Activated naive CD4-positive, alpha-beta T cell treated with anti-CD3 and anti-CD28 coated beads for 36 hours (primary cell): ENCODE measurements around the gene PYROXD2. TPM values are rescaled to one million over a fixed set of nuclear protein-coding genes. Genes with fewer than 3 reads are reported as not detected.
A peak's percentile ranks its signal among the peaks of the same experiment; 100 is the strongest.

Experiments
- CTCF ChIA-PET: fragments of 350-600 bp; sonication (Branson Sonifier 250); formaldehyde crosslinking; loops from one replicate; lab custom pipeline; 2021; ENCODE audit warnings: antibody characterized with exemption; lab: Charles Lee
- DNase-seq: peaks from one replicate; pipeline ENCODE4 v3.0.0-alpha.2; 2020
- H3K27ac Mint-ChIP-seq: one replicate; pipeline ENCODE4 v1.8.0; 2021; ENCODE audit warnings: mild to moderate bottlenecking, mixed read lengths
- H3K27me3 Mint-ChIP-seq: one replicate; pipeline ENCODE4 v1.8.0; 2021; ENCODE audit warnings: low read depth, mixed read lengths
- H3K36me3 Mint-ChIP-seq: one replicate; pipeline ENCODE4 v1.8.0; 2021; ENCODE audit warnings: low read depth, mixed read lengths
- H3K4me1 Mint-ChIP-seq: one replicate; pipeline ENCODE4 v1.8.0; 2021; ENCODE audit warnings: low read depth, mixed read lengths
- H3K4me3 Mint-ChIP-seq: one replicate; pipeline ENCODE4 v1.8.0; 2021; ENCODE audit warnings: mild to moderate bottlenecking, moderate library complexity, mixed read lengths
- H3K9me3 Mint-ChIP-seq: one replicate; pipeline ENCODE4 v1.8.0; 2021; ENCODE audit warnings: mixed read lengths
- intact Hi-C: fragments of 100-400 bp; cut with micrococcal nuclease; formaldehyde crosslinking; loops from one replicate; pipeline ENCODE4 v1.15.1; 2023
- total RNA-seq, 2 experiments: library from RNA; stranded (reverse); gene quantifications; one replicate each; pipeline ENCODE4 v1.2.3, GENCODE V29; 2021

PYROXD2 gene
- total RNA-seq, 2 experiments from 2014 or later = 4.2 to 5.0 TPM

DNA sequence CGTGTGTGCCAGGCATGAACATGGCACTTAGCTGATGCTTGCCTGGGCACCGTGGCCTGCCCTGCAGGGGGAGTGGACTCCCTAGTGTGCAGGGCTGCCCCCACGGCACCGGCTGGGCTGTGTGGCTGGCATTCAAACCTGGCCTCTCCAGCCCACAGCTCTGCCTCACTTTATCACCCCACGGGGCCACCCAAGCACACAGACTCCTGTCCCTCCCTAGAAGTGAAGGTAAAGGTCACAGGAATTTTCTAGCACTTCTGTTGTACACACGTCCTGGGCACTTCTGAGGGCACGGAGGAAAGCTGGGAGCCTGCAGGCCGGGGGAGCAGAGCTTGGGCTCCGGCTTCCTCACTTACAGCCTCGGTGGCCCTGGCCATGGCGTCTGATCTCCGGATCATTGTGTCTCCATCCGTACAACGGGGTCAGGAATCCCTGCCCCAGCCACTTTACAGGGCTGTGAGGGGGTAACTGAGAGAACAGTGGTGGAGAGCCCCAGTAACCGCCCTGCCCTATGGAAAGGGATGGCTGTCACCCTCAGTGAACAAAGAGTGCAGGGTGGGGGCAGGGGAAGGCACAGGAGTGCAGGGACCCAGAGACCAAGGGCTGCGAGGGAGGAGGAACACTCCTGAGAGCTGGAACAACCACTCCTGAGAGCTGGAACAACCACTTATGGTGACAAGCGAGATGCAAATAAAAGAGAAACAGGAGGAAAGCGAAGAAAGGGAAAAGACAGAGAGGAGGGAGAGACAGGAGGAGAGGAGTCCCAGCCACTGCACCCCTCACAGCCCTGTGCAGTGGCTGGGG, 3.9 kb upstream of the PYROXD2 start:
- H3K27ac Mint-ChIP-seq = no peak overlapping the region
- intact Hi-C loops = no loop called here
- H3K36me3 Mint-ChIP-seq = peaks cover 12% of the 10 kb centered on the region
- no peaks in the 10 kb centered on the region for H3K27me3 Mint-ChIP-seq
- H3K9me3 Mint-ChIP-seq = no peaks in the 10 kb centered on the region
- H3K4me3 Mint-ChIP-seq = no peak overlapping the region
- CTCF ChIA-PET = interaction anchor here (0.7 kb wide), 1 partner anchor 24 kb away, joined by 3 read pairs; no protein-coding TSS in a partner anchor
- DNase-seq = no peak
- peaks cover 14% of the 10 kb centered on the region for H3K4me1 Mint-ChIP-seq

DNA sequence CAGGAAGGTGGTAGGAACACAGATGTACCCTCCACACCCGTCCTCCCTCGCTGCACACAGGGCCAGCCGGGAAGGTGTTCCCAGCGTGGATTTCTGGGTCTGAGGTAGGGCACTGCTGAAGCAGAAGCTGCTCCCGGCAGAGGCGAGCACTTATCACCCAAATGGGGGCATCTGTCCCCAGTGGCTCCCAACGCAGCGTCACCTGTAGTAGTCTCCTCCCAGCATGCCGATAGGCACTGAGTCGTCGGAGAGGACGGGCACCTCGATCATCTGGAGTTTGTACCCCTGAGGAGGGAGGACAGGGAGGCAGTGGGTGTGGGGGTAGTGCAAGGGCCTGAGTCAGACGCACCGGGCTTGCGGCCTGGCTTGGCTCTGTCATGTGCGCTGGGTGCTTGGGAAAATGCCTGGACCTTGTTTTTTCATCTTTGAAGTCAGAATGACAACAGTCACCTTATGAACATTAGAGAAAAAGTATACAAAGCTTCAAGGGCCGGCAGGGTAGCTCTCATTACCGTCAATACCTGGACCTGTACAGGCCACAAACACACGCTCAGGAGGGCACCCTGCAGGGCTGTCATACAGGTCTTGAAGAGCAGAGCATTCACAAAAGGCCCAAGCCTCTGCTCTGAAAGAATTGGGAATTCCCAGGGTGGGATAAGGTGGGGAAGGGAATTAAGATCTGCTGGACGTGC, 3.1 kb upstream of the PYROXD2 start:
- no peak overlapping the region for H3K27ac Mint-ChIP-seq
- no peak overlapping the region for H3K4me3 Mint-ChIP-seq
- no peaks in the 10 kb centered on the region for H3K9me3 Mint-ChIP-seq
- H3K27me3 Mint-ChIP-seq = no peaks in the 10 kb centered on the region
- CTCF ChIA-PET = interaction anchor here (0.7 kb wide), 1 partner anchor 25 kb away, joined by 3 read pairs; no protein-coding TSS in a partner anchor
- DNase-seq = no peak
- H3K4me1 Mint-ChIP-seq = peaks cover 16% of the 10 kb centered on the region
- intact Hi-C loops = no loop called here
- peaks cover 11% of the 10 kb centered on the region for H3K36me3 Mint-ChIP-seq

DNA sequence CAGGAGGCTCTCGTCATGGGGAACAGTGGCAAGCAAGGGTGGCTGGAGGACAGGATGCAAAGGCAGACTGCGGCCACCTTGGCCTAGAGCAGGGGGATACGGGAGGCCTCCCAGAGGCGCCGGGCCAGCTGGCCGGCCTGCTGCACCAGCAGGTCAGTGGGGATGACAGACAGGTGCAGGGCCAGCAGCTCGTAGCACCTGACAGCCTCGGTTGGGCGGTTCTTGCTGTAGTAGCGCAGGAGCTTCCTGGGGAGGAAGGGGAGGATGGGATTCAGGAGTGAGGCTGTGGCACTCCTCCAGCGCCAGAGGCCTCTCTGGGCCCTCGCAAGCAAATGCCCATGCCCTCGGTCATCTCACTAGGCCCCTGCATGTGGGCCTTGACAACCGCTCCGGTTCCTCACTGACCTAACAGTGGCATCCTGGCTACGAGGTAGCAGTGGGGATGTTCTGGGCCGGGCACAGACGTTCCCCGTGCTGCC, 2.5 kb upstream of the PYROXD2 start:
- Mint-ChIP-seq H3K4me3 (no peak overlapping the region), H3K4me1 (peaks cover 16% of the 10 kb centered on the region), H3K9me3 (no peaks in the 10 kb centered on the region), H3K27me3 (no peaks in the 10 kb centered on the region), H3K27ac (no peak overlapping the region), H3K36me3 (peaks cover 9% of the 10 kb centered on the region)
- CTCF ChIA-PET = no interaction called here
- intact Hi-C loops = no loop called here
- DNase-seq = no peak

DNA sequence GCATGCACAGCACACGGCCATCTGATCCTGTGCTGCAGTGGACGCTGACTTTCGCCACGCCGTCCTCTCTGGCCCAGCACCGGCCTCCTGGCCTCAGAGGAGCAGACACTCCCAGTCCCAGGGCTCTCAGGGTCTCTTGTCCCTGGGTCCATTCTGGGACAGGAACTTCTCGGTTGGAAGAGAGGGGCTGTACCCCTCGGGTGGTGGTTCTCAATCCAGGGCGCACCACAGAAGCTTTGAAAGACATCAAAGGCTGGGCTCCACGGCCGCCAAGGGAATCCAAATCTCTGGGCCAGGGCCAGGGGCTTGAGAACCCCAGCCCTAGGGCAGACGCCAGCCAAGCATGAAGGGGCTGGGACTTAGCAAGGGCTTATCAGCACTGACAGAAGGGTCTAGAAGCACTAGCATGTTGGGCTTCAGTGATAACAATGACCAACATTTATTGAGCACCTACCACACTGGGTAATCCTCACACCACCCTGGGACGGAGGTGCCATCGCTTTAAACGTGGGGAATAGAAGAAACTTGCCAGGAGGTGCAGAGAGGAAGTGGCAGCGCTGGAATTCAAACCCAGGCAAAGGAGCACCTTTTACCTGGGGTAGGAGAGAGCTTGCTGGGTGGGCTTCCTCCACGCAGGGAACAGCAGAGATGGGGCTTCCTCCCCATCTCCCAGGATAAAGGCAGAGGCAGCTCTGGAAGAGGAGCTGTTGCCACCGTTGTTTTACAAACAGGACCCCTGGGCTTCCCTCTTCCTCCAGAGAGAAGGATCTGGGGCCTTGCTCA, 1.8 kb upstream of the PYROXD2 start:
- Mint-ChIP-seq H3K4me3 (no peak overlapping the region), H3K9me3 (no peaks in the 10 kb centered on the region), H3K27me3 (no peaks in the 10 kb centered on the region), H3K36me3 (peaks cover 9% of the 10 kb centered on the region), H3K27ac (no peak overlapping the region), H3K4me1 (peaks cover 16% of the 10 kb centered on the region)
- intact Hi-C loops = no loop called here
- CTCF ChIA-PET = no interaction called here
- DNase-seq = no peak

DNA sequence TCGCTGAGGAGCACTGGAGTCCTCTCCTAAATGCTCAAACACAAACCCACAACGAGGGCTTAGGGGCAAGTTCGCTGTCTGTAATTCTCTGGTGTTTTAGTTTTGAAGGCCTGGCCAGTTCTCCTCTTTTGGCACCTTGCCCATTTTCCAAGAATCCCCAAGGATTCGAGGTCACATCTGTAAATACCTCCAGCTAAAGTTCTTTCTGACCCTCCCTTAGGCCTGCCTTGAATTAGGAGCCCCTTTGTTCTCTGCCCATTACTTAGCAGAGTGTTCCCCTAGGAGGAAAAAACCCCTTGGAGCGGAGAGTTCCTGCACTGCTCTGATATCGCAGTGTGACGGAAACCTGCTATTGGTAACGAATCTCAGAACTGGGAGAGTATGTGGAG, 743 bp upstream of the PYROXD2 start:
- no peak overlapping the region for H3K27ac Mint-ChIP-seq
- peaks cover 9% of the 10 kb centered on the region for H3K36me3 Mint-ChIP-seq
- no peak overlapping the region for H3K4me3 Mint-ChIP-seq
- no peaks in the 10 kb centered on the region for H3K9me3 Mint-ChIP-seq
- intact Hi-C loops = no loop called here
- peaks cover 16% of the 10 kb centered on the region for H3K4me1 Mint-ChIP-seq
- H3K27me3 Mint-ChIP-seq = no peaks in the 10 kb centered on the region
- no peak for DNase-seq
- CTCF ChIA-PET = interaction anchor here (0.7 to 4.6 kb wide), 2 partner anchors 10 to 555 kb away, joined by 3 to 17 read pairs; no protein-coding TSS in a partner anchor

DNA sequence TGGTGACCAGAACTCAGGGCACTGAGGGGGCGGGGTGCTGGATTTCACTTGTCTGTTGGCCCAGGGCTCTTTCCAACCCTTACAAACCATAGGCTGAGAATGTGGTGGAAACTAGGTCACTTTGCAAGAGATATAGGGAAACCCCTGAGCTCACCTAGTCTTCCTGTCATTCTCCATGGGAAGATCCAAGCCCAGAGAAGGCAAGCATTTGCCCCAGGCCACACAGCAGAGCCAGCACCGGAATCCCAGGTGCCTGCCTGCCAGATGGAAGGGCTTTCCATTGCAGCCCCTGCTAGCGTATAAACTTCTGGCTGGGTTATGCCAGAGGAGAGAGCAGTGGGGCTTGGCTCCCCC, 427 bp downstream of the PYROXD2 start:
- Mint-ChIP-seq H3K27me3 (no peaks in the 10 kb centered on the region), H3K27ac (peak overlapping the region; percentile 92), H3K4me3 (peak overlapping the region; percentile 89), H3K36me3 (peaks cover 6% of the 10 kb centered on the region), H3K9me3 (no peaks in the 10 kb centered on the region), H3K4me1 (peaks cover 16% of the 10 kb centered on the region)
- intact Hi-C loops = no loop called here
- CTCF ChIA-PET = interaction anchor here (4.6 kb wide), 1 partner anchor 11 kb away, joined by 17 read pairs; no protein-coding TSS in a partner anchor
- no peak for DNase-seq

DNA sequence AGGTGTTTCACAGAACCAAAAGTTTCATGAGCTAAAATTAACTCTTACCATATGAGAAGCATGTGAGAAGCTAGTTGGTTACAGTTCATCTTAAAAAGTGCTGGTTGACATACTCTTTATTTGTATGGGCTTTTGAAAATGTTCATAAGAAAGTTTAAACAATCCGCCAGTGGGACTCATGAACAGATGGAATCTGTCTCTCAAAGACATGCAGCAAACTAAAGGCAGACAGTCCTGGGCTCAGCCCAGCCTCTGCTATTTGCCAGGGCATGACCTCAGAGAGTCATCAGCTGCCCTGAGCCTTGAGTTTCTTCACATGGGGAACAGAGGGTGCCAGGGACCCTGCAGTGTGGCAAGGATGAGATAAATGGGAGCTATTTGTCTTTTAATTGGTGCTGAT, 3.2 kb downstream of the PYROXD2 start:
- Mint-ChIP-seq H3K4me1 (peaks cover 16% of the 10 kb centered on the region), H3K36me3 (no peaks in the 10 kb centered on the region), H3K27me3 (no peaks in the 10 kb centered on the region), H3K4me3 (no peak overlapping the region), H3K9me3 (no peaks in the 10 kb centered on the region), H3K27ac (no peak overlapping the region)
- no peak for DNase-seq
- intact Hi-C loops = no loop called here
- CTCF ChIA-PET = interaction anchor here (0.6 to 4.6 kb wide), 3 partner anchors 14 to 242 kb away, joined by 3 to 17 read pairs (median 4); no protein-coding TSS in a partner anchor

DNA sequence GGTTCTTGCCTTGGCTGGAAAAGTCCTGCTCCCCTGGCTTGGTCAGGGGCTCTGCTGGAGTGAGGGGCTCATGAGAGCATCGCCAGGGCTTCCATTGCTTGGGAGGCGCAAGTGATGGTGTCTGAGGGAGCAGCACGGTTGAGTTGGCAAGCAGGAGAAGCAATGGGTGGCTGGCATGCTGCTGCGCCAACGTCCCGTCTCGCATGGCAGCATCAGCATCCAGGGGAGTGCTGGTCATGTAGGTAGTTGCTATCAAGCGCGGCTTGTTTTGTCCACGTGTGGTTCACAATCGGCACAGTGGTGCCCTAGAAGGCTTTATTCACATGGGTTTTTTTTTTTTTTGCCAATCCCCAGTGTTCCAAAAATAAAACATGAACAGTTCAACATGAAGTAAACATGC, 3.8 kb downstream of the PYROXD2 start:
- no peak for DNase-seq
- H3K4me1 Mint-ChIP-seq = peaks cover 16% of the 10 kb centered on the region
- no peaks in the 10 kb centered on the region for H3K36me3 Mint-ChIP-seq
- no peak overlapping the region for H3K27ac Mint-ChIP-seq
- CTCF ChIA-PET = interaction anchor here (4.6 kb wide), 1 partner anchor 14 kb away, joined by 17 read pairs; no protein-coding TSS in a partner anchor
- H3K9me3 Mint-ChIP-seq = no peaks in the 10 kb centered on the region
- intact Hi-C loops = no loop called here
- H3K4me3 Mint-ChIP-seq = no peak overlapping the region
- no peaks in the 10 kb centered on the region for H3K27me3 Mint-ChIP-seq

DNA sequence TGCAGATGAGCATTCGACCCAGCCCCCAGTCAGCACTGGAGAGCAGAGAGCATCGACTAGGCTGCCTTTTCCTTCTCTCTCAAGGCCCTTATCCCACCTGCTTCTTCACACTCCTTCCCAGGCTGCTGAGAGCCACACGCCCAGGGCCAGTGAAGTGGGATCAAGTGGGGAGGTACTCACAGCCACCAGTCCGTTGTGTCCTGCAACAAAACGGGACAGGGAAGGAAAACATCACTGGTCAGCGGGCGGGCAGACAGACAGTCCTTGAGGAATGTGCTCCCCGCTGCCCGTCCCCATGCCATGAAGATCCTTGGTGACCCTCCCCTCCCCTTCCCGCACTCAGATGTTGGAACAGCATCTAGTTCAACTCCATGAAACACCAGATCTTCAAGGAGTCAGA, 4.2 kb downstream of the PYROXD2 start:
- CTCF ChIA-PET = interaction anchor here (4.6 kb wide), 1 partner anchor 15 kb away, joined by 17 read pairs; no protein-coding TSS in a partner anchor
- Mint-ChIP-seq H3K27ac (no peak overlapping the region), H3K27me3 (no peaks in the 10 kb centered on the region), H3K4me3 (no peak overlapping the region), H3K9me3 (no peaks in the 10 kb centered on the region), H3K4me1 (peaks cover 16% of the 10 kb centered on the region), H3K36me3 (no peaks in the 10 kb centered on the region)
- no peak for DNase-seq
- intact Hi-C loops = no loop called here

DNA sequence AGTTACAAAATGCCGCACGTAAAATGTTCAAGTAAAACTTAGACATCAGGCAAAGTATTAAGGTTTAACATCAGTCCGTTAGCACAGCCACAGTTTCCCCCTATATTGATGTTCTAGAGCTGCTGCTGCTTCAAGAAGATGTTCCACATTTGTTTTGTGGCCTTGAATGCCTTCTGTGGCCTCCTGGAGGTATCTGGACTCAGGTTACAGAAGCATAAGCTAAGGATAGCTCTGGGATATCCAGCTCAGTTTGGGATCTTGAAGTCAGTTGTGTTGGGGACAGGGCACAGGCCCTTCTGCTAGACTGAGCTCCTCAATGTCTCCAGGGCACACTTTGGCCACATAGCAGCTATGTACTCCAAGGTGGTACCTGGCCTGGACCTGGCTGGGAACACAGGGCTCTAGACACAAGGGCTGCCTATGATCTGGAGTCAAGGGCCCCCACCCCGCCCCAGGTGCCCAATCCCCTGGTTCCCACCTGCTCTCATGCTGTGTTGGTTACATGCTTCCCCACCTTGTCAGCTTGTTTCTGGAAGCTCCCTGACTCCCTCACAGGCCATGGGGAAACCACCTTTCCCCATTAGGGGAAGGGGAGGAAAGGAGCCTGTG, 4.7 kb downstream of the PYROXD2 start:
- Mint-ChIP-seq H3K27me3 (no peaks in the 10 kb centered on the region), H3K4me3 (no peak overlapping the region), H3K9me3 (no peaks in the 10 kb centered on the region), H3K27ac (no peak overlapping the region), H3K36me3 (no peaks in the 10 kb centered on the region), H3K4me1 (peaks cover 13% of the 10 kb centered on the region)
- no peak for DNase-seq
- CTCF ChIA-PET = no interaction called here
- intact Hi-C loops = no loop called here

DNA sequence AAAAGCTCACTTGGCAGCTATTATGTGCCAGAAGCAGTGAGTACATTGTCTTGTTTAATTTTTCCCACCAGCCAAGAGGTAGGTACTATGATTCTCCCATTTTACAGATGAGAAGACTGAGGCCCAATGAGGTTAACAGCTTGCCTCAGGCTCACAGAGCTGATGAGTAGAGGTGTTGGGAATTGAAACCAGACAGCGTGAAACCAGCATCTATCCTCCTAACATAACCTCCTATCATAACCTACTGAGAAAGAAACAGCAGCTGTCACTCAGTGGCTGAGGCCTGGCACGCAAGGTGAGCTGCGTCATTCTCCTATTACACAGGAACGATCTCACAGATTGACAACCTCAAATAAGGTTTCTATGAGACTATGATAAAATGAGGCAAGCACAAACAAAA, 6.2 kb downstream of the PYROXD2 start:
- H3K4me1 Mint-ChIP-seq = peaks cover 13% of the 10 kb centered on the region
- no peaks in the 10 kb centered on the region for H3K36me3 Mint-ChIP-seq

More for the DNA sequence above, 6.2 kb downstream of the PYROXD2 start:
- no peaks in the 10 kb centered on the region for H3K27me3 Mint-ChIP-seq
- no peak overlapping the region for H3K27ac Mint-ChIP-seq
- CTCF ChIA-PET = interaction anchor here (1.2 kb wide), 1 partner anchor 16 kb away, joined by 4 read pairs; no protein-coding TSS in a partner anchor
- no peak overlapping the region for H3K4me3 Mint-ChIP-seq
- no peaks in the 10 kb centered on the region for H3K9me3 Mint-ChIP-seq
- no peak for DNase-seq
- intact Hi-C loops = no loop called here
